Right atrium auricular region (tissue), 2 donors: Measurements from ENCODE around the gene GNPTAB. TPM values are rescaled to one million over a fixed set of nuclear protein-coding genes. Genes with fewer than 3 reads are reported as not detected.

Source experiments
- DNase-seq: peaks from one replicate; pipeline ENCODE4 v3.0.0-alpha.2; 2019; ENCODE audit warnings: low spot score
- H3K27ac ChIP-seq, 2 donors: fragments of 200-600 bp; sonication (generic); 1 replicate in 1 of 2; 2 replicates in 1 of 2; pipeline ENCODE4 v1.5.1; 2016 to 2019
- H3K27me3 ChIP-seq, 2 donors: fragments of 200-600 bp; sonication (generic); one replicate each; pipeline versions ENCODE4 v1.5.1 to v1.6.0; 2017 to 2019
- H3K36me3 ChIP-seq: fragments of 200-600 bp; sonication (generic); one replicate; pipeline ENCODE4 v1.5.1; 2016
- H3K4me1 ChIP-seq, 2 donors: fragments of 200-600 bp; sonication (generic); one replicate each; pipeline versions ENCODE4 v1.5.1 to v1.6.0; 2017 to 2019
- H3K4me3 ChIP-seq, 2 donors: fragments of 200-600 bp; sonication (generic); 1 replicate in 1 of 2; 2 replicates in 1 of 2; pipeline ENCODE4 v1.5.1; 2017 to 2019; ENCODE audit warnings: mild to moderate bottlenecking in 1 of 2, moderate library complexity in 1 of 2
- H3K9me3 ChIP-seq, 2 donors: fragments of 200-600 bp; sonication (generic); one replicate each; pipeline ENCODE4 v1.5.1; 2019
- CTCF ChIP-seq, 2 donors: fragments of 200-600 bp; sonication (generic); IDR thresholded peaks; one replicate each; pipeline ENCODE4 v1.5.1; 2019; ENCODE audit warnings: antibody characterized with exemption in 2 of 2
- total RNA-seq, 2 donors: library from RNA; depleted of rRNA; stranded (reverse); fragments of >200 nt; gene quantifications; one replicate each; pipeline ENCODE4 v1.1.0, GENCODE V29; 2016

GNPTAB gene
- total RNA-seq, 2 donors from 2014 or later, result 25.3 to 32.6 TPM

- H3K36me3 ChIP-seq, result no peaks in the 10 kb centered on the region
- DNase-seq, result no peak
- no peaks in the 10 kb centered on the region for H3K4me1 ChIP-seq
- H3K9me3 ChIP-seq, result no peaks in the 10 kb centered on the region
- no peak for TF ChIP-seq CTCF (IDR thresholded peaks at IDR 0.05)
- no peaks in the 10 kb centered on the region for H3K27me3 ChIP-seq
- no peak overlapping the region for H3K4me3 ChIP-seq
- no peak overlapping the region for H3K27ac ChIP-seq
These were observed 28.3 kb downstream of the GNPTAB start for GRCh38 chr12:101802486-101802885.

GRCh38 chr12:101799774-101800173 is 31.0 kb downstream of the GNPTAB start:
- no peaks in the 10 kb centered on the region for H3K4me1 ChIP-seq
- no peak for TF ChIP-seq CTCF (IDR thresholded peaks at IDR 0.05)
- no peaks in the 10 kb centered on the region for H3K27me3 ChIP-seq
- H3K9me3 ChIP-seq, result no peaks in the 10 kb centered on the region
- DNase-seq, result no peak
- no peaks in the 10 kb centered on the region for H3K36me3 ChIP-seq
- no peak overlapping the region for H3K27ac ChIP-seq
- H3K4me3 ChIP-seq, result no peak overlapping the region

- H3K27me3 ChIP-seq, result no peaks in the 10 kb centered on the region
- no peak overlapping the region for H3K4me3 ChIP-seq
- DNase-seq, result no peak
- no peak for TF ChIP-seq CTCF (IDR thresholded peaks at IDR 0.05)
- no peaks in the 10 kb centered on the region for H3K36me3 ChIP-seq
- H3K4me1 ChIP-seq, result no peaks in the 10 kb centered on the region
- no peak overlapping the region for H3K27ac ChIP-seq
- H3K9me3 ChIP-seq, result no peaks in the 10 kb centered on the region
These were observed 35.0 kb downstream of the GNPTAB start for GRCh38 chr12:101795786-101796185.

- no peaks in the 10 kb centered on the region for H3K27me3 ChIP-seq
- no peak for TF ChIP-seq CTCF (IDR thresholded peaks at IDR 0.05)
- DNase-seq, result no peak
These were observed 35.7 kb downstream of the GNPTAB start for GRCh38 chr12:101795013-101795412.

GRCh38 chr12:101794574-101794973 is 36.2 kb downstream of the GNPTAB start:
- no peak overlapping the region for H3K4me3 ChIP-seq
- no peaks in the 10 kb centered on the region for H3K4me1 ChIP-seq
- H3K27me3 ChIP-seq, result no peaks in the 10 kb centered on the region
- no peak overlapping the region for H3K27ac ChIP-seq
- peaks cover 7% of the 10 kb centered on the region for H3K36me3 ChIP-seq
- no peaks in the 10 kb centered on the region for H3K9me3 ChIP-seq
- TF ChIP-seq CTCF (IDR thresholded peaks at IDR 0.05), result no peak
- no peak for DNase-seq

More at GRCh38 chr12:101795013-101795412, 35.7 kb downstream of the GNPTAB start:
- peaks cover 2% of the 10 kb centered on the region for H3K36me3 ChIP-seq
- no peaks in the 10 kb centered on the region for H3K4me1 ChIP-seq
- H3K4me3 ChIP-seq, result no peak overlapping the region
- no peak overlapping the region for H3K27ac ChIP-seq
- no peaks in the 10 kb centered on the region for H3K9me3 ChIP-seq

- Histone ChIP-seq H3K27ac (no peak overlapping the region), H3K27me3 (no peaks in the 10 kb centered on the region), H3K4me1 (no peaks in the 10 kb centered on the region), H3K4me3 (no peak overlapping the region), H3K9me3 (no peaks in the 10 kb centered on the region), H3K36me3 (peaks cover 8% of the 10 kb centered on the region)
- no peak for TF ChIP-seq CTCF (IDR thresholded peaks at IDR 0.05)
- DNase-seq, result no peak
These were observed 37.4 kb downstream of the GNPTAB start for GRCh38 chr12:101793401-101793800.
